Fibroblast of villous mesenchyme (primary cell): Measurements from ENCODE around the gene ITGB7. TPM values are rescaled to one million over a fixed set of nuclear protein-coding genes. Genes with fewer than 3 reads are reported as not detected.

Source experiments
- DNase-seq: peaks from one replicate; pipeline ENCODE4 v3.0.0-alpha.2; 2010; ENCODE audit warnings: low read depth
- H3K4me3 ChIP-seq: 2 replicates; pipeline ENCODE4 v1.5.1; 2011; ENCODE audit warnings: low read depth, mild to moderate bottlenecking, low read length
- total RNA-seq: library from RNA; depleted of rRNA; stranded (reverse); fragments of >200 nt; gene quantifications from 2 replicates; pipeline ENCODE4 v1.2.3, GENCODE V29; 2012
- TF ChIP-seq, protein P1 (sequence below): IDR thresholded peaks from 2 replicates; pipeline ENCODE4 v1.5.1; 2012; ENCODE audit warnings: low read depth, mild to moderate bottlenecking, low read length; ENCODE audit not compliant: insufficient read depth

ITGB7 gene
- total RNA-seq, 1 donor, result not detected

DNA sequence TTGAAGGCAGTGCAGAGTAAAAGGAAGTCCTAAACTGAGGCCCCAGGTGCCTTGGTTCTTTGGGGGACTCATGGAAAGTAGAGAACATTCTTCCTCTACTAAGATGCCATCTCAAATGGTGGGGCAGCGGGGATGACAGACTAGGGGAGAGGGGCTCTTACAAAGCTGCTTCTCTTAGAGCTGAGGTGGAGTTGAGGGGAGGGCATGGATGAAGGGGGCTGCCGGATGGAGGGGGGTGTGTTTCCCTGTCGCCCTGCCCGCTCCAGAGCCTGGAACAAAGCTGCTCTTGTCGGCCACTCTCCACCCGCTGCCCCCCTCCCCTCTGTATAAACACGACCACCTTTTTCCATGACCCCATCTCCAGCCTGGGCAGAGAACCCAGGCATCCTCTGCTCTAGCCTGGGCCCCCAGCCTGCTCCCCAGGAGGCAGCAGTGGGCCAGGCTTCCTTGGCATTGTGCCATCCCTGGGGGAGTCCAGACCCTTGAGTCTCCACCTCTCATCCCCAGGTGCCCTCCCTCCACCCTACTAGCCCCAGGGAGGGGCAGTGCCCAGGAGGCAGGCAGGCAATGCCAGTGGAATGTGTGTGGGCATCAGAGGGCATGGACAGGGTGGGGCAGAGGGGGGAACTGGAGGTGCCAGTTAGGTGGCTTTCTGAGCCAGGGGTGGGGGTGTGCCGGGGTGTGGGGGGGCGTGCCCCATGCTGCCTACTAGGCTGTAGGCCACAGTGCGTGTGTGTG is 23.2 kb upstream of the ITGB7 start:
- TF ChIP-seq, protein P1, sequence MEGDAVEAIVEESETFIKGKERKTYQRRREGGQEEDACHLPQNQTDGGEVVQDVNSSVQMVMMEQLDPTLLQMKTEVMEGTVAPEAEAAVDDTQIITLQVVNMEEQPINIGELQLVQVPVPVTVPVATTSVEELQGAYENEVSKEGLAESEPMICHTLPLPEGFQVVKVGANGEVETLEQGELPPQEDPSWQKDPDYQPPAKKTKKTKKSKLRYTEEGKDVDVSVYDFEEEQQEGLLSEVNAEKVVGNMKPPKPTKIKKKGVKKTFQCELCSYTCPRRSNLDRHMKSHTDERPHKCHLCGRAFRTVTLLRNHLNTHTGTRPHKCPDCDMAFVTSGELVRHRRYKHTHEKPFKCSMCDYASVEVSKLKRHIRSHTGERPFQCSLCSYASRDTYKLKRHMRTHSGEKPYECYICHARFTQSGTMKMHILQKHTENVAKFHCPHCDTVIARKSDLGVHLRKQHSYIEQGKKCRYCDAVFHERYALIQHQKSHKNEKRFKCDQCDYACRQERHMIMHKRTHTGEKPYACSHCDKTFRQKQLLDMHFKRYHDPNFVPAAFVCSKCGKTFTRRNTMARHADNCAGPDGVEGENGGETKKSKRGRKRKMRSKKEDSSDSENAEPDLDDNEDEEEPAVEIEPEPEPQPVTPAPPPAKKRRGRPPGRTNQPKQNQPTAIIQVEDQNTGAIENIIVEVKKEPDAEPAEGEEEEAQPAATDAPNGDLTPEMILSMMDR, result no peak
- no peak overlapping the region for H3K4me3 ChIP-seq
- no peak for DNase-seq

DNA sequence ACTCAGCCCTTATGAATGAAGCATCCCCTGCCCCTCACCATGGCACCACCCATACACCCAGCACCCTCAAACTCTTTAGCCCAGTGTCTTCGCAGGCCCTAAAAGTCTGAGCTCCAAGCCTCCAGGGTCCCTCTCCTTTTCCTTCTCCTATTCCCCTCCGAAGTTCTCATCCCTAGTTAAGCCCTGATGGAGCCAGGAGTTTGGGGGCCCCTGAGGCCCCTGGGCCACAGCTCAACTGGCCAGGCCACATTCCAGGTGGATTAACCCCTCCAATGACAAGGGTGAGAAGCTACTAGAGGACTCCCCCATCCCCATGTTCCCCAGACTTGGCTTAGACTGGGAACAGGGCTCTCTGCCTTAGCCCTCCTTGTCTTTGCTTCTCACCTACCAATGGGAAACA is 22.4 kb upstream of the ITGB7 start:
- DNase-seq, result no peak
- TF ChIP-seq, protein P1, result no peak
- H3K4me3 ChIP-seq, result no peak overlapping the region

DNA sequence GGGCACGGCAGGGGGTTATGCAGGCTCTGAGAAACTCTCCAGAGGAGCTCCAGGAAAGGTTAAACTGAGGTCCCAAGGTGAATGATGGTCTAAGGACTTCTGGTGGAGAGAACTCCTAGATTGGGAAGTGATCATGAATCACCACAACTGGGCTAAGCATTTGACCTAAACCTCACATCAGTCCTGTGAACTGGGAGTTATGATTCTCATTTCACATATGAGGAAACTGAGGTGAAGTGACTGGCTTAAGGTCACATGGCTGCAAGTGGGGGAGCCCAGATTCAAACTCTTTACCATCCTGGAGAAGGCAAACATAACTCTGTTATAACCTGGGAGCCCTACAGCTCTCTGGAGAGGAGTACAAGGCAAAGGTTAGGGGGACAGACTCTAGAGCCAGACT is 20.8 kb upstream of the ITGB7 start:
- DNase-seq, result no peak
- TF ChIP-seq, protein P1, result no peak
- no peak overlapping the region for H3K4me3 ChIP-seq

DNA sequence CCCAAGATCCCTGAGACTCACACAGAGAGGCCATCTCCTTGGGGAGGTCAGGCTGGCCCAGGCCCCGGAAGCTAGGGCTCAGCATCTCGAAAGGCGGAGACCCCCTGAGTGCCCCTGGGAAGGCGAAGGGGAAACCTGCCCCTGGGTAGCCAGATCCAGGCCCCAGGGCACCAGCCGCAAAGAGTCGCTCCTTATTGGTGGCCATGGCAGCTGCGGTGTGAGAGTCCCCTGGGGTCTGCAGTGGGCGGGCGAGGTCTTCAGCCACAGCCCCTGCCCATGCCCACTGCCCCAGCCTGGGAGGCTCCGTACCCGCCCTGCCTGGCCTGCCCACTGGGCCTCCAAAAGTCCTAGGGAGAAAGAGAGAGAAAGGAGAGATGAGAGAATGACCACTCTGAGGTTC is 20.3 kb upstream of the ITGB7 start:
- H3K4me3 ChIP-seq, result no peak overlapping the region
- DNase-seq, result no peak
- TF ChIP-seq, protein P1, result no peak

DNA sequence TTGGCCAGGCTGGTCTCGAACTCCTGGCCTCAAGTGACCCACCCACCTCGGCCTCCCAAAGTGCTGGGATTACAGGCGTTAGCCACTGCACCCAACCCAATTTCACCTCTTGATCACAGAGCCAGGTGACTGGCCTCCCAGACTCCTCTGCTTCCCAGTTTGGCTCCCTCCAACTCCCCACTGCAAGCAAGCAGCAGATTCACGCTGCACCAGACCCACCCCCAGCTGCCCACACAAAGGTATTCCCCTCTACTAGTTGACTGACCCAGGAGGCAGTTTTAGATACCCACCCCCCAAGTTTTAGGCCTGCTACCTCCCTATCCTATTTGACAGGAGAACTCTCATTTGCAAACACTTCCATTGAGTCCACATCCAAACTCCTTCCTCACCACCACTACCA is 19.8 kb upstream of the ITGB7 start:
- TF ChIP-seq, protein P1, result no peak
- no peak for DNase-seq
- no peak overlapping the region for H3K4me3 ChIP-seq

DNA sequence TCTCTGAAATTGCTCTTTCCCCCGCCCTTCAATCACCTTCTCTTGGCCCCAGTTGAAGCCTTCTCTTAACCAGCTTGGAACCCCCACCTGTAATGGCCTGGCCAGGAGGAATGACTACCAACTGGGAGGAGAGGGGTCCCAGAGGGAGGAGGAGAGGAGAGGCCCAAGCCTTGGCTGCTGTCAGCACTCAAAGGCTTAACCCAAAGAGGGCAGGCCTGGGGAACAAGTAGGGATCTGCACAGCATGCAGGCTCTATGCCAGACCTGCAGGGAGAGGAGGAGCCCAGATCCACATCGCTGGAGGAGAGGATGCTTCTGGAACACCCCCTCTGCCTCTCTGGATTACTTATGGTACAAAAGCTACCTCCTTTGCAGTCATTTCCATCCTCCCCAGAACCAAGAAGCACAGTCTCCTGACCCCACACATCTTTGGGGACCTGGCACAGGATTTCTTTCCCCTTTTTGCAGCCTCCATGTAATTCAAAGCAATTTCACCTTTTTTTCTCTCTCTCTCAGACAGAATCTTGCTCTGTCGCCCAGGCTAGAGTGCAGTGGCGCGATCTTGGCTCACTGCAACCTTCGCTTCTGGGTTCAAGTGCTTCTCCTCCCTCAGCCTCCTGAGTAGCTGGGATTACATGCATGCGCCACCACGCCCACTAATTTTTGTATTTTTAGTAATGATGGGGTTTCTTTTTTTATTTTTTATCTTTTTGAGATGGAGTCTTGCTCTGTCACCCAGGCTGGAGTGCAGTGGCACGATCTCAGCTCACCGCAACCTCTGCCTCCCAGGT is 18.8 kb upstream of the ITGB7 start:
- TF ChIP-seq, protein P1, result no peak
- DNase-seq, result no peak
- H3K4me3 ChIP-seq, result no peak overlapping the region
